MCF 10A (cell line): ENCODE measurements around the gene PPM1G. TPM values are rescaled to one million over a fixed set of nuclear protein-coding genes. Genes with fewer than 3 reads are reported as not detected.

Experiments used
- BruUV-seq: library from RNA; stranded (reverse); fragments of 400-500 nt; replicated peaks from 2 replicates; lab custom pipeline; 2021; lab: Mats Ljungman, UMichigan
- CTCF ChIA-PET: fragments of 300-600 bp; sonication (Branson Sonifier 250); formaldehyde crosslinking; extraction: SDS; loops from one replicate; lab custom pipeline; 2021; ENCODE audit warnings: antibody characterized with exemption, inconsistent platforms; lab: Yijun Ruan, JAX
- POLR2A ChIA-PET: fragments of 300-600, 350-650 bp; sonication (Branson Sonifier 250); formaldehyde crosslinking; extraction: SDS; loops from one replicate; lab custom pipeline; 2020; ENCODE audit warnings: antibody characterized with exemption, inconsistent platforms; lab: Yijun Ruan, JAX
- DNase-seq: peaks from one replicate; pipeline ENCODE4 v3.0.0-alpha.2; 2018; ENCODE audit not compliant: unreplicated experiment
- H3K27ac Mint-ChIP-seq: one replicate; pipeline ENCODE4 v1.8.0; 2022; ENCODE audit warnings: mild to moderate bottlenecking, low read depth, mixed read lengths; ENCODE audit not compliant: unreplicated experiment
- H3K27me3 Mint-ChIP-seq: one replicate; pipeline ENCODE4 v1.8.0; 2022; ENCODE audit warnings: mixed read lengths; ENCODE audit not compliant: insufficient read depth, unreplicated experiment
- H3K36me3 Mint-ChIP-seq: one replicate; pipeline ENCODE4 v1.8.0; 2022; ENCODE audit warnings: mild to moderate bottlenecking, moderate library complexity, mixed read lengths; ENCODE audit not compliant: insufficient read depth, unreplicated experiment
- H3K4me1 Mint-ChIP-seq: one replicate; pipeline ENCODE4 v1.8.0; 2022; ENCODE audit warnings: mixed read lengths; ENCODE audit not compliant: insufficient read depth, unreplicated experiment
- H3K4me3 Mint-ChIP-seq: one replicate; pipeline ENCODE4 v1.8.0; 2022; ENCODE audit warnings: mild to moderate bottlenecking, moderate library complexity, mixed read lengths; ENCODE audit not compliant: unreplicated experiment
- H3K9me3 Mint-ChIP-seq: one replicate; pipeline ENCODE4 v1.8.0; 2022; ENCODE audit warnings: mixed read lengths; ENCODE audit not compliant: unreplicated experiment
- intact Hi-C: fragments of 100-400 bp; cut with micrococcal nuclease; formaldehyde crosslinking; loops from 2 replicates; pipeline ENCODE4 v1.14.1; 2022
- total RNA-seq: library from RNA; stranded (reverse); gene quantifications from 2 replicates; pipeline ENCODE4 v1.2.3, GENCODE V29; 2022
- TF ChIP-seq, protein P1 (sequence below): fragments of 200-600 bp; IDR thresholded peaks from one replicate; pipeline ENCODE4 v1.8.0; 2022; ENCODE audit warnings: antibody characterized with exemption, mild to moderate bottlenecking; ENCODE audit not compliant: unreplicated experiment

The PPM1G gene
- total RNA-seq, 1 experiment from 2014 or later, result 123 TPM

DNA sequence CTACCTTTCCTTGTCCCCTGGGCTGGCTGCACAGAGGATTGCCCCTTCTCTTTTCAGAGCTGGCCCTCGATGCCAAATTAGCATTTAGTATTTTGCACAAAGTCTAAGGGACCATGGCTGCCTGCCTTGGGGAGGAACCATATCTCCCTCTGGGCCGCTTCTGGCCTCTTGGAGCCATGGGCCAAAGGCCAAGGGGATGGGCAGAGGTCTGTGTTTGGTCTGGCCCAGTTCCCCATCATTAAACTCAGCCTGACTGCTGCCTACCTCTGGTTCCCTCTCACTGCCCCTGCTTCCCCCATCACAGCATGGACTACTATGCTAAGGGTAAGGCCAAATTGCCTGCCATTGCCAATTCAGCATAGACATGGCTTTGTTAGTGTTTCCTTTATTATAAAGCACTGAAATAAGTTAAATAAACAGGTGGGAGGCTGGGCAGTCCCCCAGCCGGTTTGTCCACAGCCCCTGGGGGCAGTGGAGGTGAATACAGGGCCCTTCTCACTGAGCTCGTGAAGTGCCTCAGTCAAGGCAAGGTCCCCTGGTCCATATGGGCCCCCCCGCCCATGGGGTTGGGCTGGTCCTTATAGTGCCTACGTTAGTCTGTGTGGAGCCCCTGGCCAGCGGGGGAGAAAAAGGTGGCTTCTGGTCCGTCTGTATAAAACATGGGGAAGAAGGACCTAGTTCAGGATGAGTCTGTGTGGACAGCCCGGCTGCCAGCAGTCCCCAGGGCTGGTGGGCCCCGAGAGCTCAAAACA, 32.3 kb downstream of the PPM1G start:
- POLR2A ChIA-PET, result interaction anchor here (5.4 to 5.6 kb wide), 2 partner anchors 7 to 55 kb away, joined by 52 to 114 read pairs; partner anchors contain the start of genes EIF2B4, MPV17 and SNX17
- no TSS peak for BruUV-seq
- TF ChIP-seq, protein P1, sequence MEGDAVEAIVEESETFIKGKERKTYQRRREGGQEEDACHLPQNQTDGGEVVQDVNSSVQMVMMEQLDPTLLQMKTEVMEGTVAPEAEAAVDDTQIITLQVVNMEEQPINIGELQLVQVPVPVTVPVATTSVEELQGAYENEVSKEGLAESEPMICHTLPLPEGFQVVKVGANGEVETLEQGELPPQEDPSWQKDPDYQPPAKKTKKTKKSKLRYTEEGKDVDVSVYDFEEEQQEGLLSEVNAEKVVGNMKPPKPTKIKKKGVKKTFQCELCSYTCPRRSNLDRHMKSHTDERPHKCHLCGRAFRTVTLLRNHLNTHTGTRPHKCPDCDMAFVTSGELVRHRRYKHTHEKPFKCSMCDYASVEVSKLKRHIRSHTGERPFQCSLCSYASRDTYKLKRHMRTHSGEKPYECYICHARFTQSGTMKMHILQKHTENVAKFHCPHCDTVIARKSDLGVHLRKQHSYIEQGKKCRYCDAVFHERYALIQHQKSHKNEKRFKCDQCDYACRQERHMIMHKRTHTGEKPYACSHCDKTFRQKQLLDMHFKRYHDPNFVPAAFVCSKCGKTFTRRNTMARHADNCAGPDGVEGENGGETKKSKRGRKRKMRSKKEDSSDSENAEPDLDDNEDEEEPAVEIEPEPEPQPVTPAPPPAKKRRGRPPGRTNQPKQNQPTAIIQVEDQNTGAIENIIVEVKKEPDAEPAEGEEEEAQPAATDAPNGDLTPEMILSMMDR, result no peak
- Mint-ChIP-seq H3K36me3 (peaks cover 86% of the 10 kb centered on the region), H3K27ac (peak overlapping the region; percentile 63), H3K4me1 (peaks cover 24% of the 10 kb centered on the region), H3K4me3 (no peak overlapping the region), H3K27me3 (no peaks in the 10 kb centered on the region), H3K9me3 (no peaks in the 10 kb centered on the region)
- DNase-seq, result no peak
- intact Hi-C loops, result no loop called here
- CTCF ChIA-PET, result no interaction called here

DNA sequence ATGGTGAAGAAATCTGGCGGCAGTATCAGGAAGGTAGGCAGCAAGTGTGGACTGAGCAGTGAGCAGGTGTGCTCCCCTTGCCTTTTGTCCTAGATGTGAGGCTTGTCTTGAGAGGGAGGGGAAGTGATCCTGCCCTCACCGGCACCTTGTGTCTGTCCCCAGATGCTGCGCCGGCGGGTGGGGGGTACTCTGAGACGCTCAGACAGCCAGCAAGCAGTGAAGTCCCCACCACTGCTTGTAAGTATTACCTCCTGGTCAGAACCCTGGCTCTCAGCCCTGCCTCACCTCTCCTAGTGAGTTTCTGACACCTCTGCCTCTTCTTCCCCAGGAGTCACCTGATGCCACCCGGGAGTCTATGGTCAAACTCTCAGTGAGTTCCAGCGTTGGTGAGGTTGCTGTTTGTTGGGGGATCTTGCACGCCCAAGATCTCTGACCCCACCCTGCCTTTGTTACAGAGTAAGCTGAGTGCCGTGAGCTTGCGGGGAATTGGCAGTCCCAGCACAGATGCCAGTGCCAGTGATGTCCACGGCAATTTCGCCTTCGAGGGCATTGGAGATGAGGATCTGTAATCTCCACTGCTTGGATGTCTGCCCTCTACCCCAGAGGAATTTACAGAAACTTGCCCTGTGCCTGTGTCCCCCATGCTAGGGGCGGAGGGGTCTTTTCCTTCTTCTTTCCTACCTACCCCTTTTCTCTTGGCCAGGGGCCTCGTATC, 33.1 kb downstream of the PPM1G start:
- POLR2A ChIA-PET, result no interaction called here
- Mint-ChIP-seq H3K4me3 (no peak overlapping the region), H3K4me1 (peaks cover 19% of the 10 kb centered on the region), H3K36me3 (peaks cover 89% of the 10 kb centered on the region), H3K9me3 (no peaks in the 10 kb centered on the region), H3K27me3 (no peaks in the 10 kb centered on the region), H3K27ac (no peak overlapping the region)
- no peak for DNase-seq
- TF ChIP-seq, protein P1, result no peak
- TSS peak; percentile 3 for BruUV-seq
- CTCF ChIA-PET, result no interaction called here
- intact Hi-C loops, result no loop called here

DNA sequence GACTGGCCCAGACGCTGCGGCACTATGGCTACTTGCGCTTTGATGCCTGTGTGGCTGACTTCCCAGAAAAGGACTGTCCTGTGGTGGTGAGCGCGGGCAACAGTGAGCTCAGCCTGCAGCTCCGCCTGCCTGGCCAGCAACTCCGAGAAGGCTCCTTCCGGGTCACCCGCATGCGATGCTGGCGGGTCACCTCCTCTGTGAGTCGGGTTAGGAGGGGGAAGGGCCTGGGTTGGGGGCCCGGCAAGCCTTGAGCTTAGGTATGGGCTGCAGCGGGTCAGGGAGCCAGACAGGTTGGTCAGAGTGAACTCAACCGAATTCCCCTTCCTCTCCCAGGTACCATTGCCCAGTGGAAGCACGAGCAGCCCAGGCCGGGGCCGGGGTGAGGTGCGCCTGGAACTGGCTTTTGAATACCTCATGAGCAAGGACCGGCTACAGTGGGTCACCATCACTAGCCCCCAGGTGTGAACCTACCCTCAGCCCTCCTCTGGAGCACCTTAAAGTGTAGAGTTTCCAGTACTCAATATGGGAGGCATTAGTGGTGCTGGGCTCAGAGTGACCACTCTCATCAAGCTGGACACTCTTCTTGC, 33.8 kb downstream of the PPM1G start:
- BruUV-seq, result no TSS peak
- ChIA-PET CTCF (interaction anchor here (0.6 to 1.2 kb wide), 3 partner anchors 9 to 170 kb away, joined by 3 to 4 read pairs (median 3); no protein-coding TSS in a partner anchor), POLR2A (interaction anchor here (0.6 to 1.4 kb wide), 2 partner anchors 19 to 884 kb away, joined by 3 to 5 read pairs; partner anchors contain the start of gene GTF3C2)
- intact Hi-C loops, result no loop called here
- Mint-ChIP-seq H3K27me3 (no peaks in the 10 kb centered on the region), H3K4me3 (no peak overlapping the region), H3K9me3 (no peaks in the 10 kb centered on the region), H3K27ac (no peak overlapping the region), H3K36me3 (peaks cover 85% of the 10 kb centered on the region), H3K4me1 (peaks cover 18% of the 10 kb centered on the region)
- TF ChIP-seq, protein P1, result no peak
- no peak for DNase-seq

DNA sequence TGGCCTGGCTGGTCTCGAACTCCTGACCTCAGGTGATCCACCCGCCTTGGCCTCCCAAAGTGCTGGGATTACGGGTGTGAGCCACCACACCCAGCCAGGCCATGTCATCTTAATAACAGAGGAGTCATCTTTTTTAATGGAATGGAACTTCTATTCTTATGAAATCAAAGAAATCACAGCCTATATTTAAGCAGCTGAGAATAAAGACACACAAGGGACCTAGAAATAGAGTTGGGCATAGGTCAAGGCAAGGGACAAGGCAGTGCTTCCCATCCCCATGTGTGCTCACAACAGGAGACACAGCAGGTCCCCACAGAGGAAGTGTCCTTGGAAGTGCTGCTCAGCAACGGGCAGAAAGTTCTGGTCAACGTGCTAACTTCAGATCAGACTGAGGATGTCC, 35.8 kb downstream of the PPM1G start:
- intact Hi-C loops, result no loop called here
- BruUV-seq, result no TSS peak
- Mint-ChIP-seq H3K9me3 (no peaks in the 10 kb centered on the region), H3K27ac (no peak overlapping the region), H3K27me3 (no peaks in the 10 kb centered on the region), H3K4me1 (peaks cover 19% of the 10 kb centered on the region), H3K36me3 (peaks cover 72% of the 10 kb centered on the region), H3K4me3 (no peak overlapping the region)
- CTCF ChIA-PET, result interaction anchor here (0.7 kb wide), 1 partner anchor 64 kb away, joined by 3 read pairs; no protein-coding TSS in a partner anchor
- no peak for DNase-seq
- POLR2A ChIA-PET, result interaction anchor here (1.0 to 6.6 kb wide), 3 partner anchors 6 to 36 kb away, joined by 3 to 114 read pairs (median 6); partner anchors contain the start of genes PPM1G and ZNF513
- TF ChIP-seq, protein P1, result no peak
